SK-N-SH (cell line): ENCODE results near the gene LYRM4. TPM values are rescaled to one million over a fixed set of nuclear protein-coding genes. Genes with fewer than 3 reads are reported as not detected.

Source experiments
- CTCF ChIA-PET: fragments of 300-600, 350-600 bp; formaldehyde crosslinking; extraction: SDS; loops from one replicate; lab custom pipeline; 2021; lab: Yijun Ruan, JAX
- POLR2A ChIA-PET: fragments of 350-600 bp; sonication (Branson Sonifier 250); formaldehyde crosslinking; extraction: SDS; loops from one replicate; lab custom pipeline; 2020; ENCODE audit warnings: antibody characterized with exemption, inconsistent platforms; lab: Yijun Ruan, JAX
- DNase-seq: peaks from one replicate; pipeline ENCODE4 v3.0.0; 2012
- H2AFZ ChIP-seq: fragments of 200-600 bp; sonication (generic); 2 replicates; pipeline ENCODE4 v1.8.1; 2016; ENCODE audit warnings: antibody characterized with exemption, mild to moderate bottlenecking, low read depth
- H3F3A ChIP-seq: fragments of 200-600 bp; sonication (generic); replicated peaks from 2 replicates; pipeline ENCODE3; 2016; ENCODE audit warnings: antibody characterized with exemption, mild to moderate bottlenecking; ENCODE audit not compliant: insufficient read depth
- H3K27ac ChIP-seq, 2 experiments: fragments of 200-500 bp in 1 of 2; fragments of 200-600 bp in 1 of 2; sonication (Bioruptor generic) in 1 of 2; sonication (generic), shearing (Covaris generic) in 1 of 2; 2 replicates each; pipeline versions ENCODE4 v1.5.1 to v1.6.1; 2014 to 2016; ENCODE audit warnings: low read depth in 2 of 2, inconsistent platforms in 1 of 2, low read length in 1 of 2, mild to moderate bottlenecking in 1 of 2, mixed read lengths in 1 of 2
- H3K27me3 ChIP-seq: fragments of 200-600 bp; sonication (generic), shearing (Covaris generic); 2 replicates; pipeline ENCODE4 v1.6.1; 2016; ENCODE audit warnings: mixed run types; ENCODE audit not compliant: insufficient read depth
- H3K36me3 ChIP-seq, 2 experiments: fragments of 200-500 bp in 1 of 2; fragments of 200-600 bp in 1 of 2; sonication (Bioruptor generic) in 1 of 2; sonication (generic) in 1 of 2; replicated peaks in 1 of 2; 2 replicates each; pipeline versions ENCODE3 to v1.5.1; 2014 to 2016; ENCODE audit warnings: low read length in 1 of 2, mild to moderate bottlenecking in 1 of 2; ENCODE audit not compliant: insufficient read depth in 2 of 2, control insufficient read depth in 1 of 2
- H3K4me1 ChIP-seq, 2 experiments: fragments of 200-500 bp in 1 of 2; fragments of 200-600 bp in 1 of 2; sonication (Bioruptor generic) in 1 of 2; sonication (generic), shearing (Covaris generic) in 1 of 2; 2 replicates each; pipeline versions ENCODE4 v1.5.1 to v1.6.1; 2014 to 2016; ENCODE audit warnings: low read depth in 1 of 2, low read length in 1 of 2, mixed run types in 1 of 2; ENCODE audit not compliant: insufficient read depth in 2 of 2, control insufficient read depth in 1 of 2
- H3K4me2 ChIP-seq: fragments of 200-600 bp; sonication (generic), shearing (Covaris generic); 2 replicates; pipeline ENCODE4 v1.6.1; 2017; ENCODE audit warnings: mixed run types
- H3K4me3 ChIP-seq, 2 experiments: fragments of 200-500 bp in 1 of 2; fragments of 200-600 bp in 1 of 2; sonication (Bioruptor generic) in 1 of 2; sonication (generic), shearing (Covaris generic) in 1 of 2; 2 replicates each; pipeline versions ENCODE4 v1.5.1 to v1.8.1; 2014 to 2016; ENCODE audit warnings: low read depth in 2 of 2, inconsistent platforms in 1 of 2, low read length in 1 of 2, mild to moderate bottlenecking in 1 of 2, mixed read lengths in 1 of 2, moderate library complexity in 1 of 2
- H3K79me2 ChIP-seq: fragments of 200-600 bp; sonication (generic); 2 replicates; pipeline ENCODE4 v1.8.1; 2017; ENCODE audit warnings: mild to moderate bottlenecking; ENCODE audit not compliant: insufficient read depth
- H3K9ac ChIP-seq: fragments of 200-600 bp; sonication (generic); 2 replicates; pipeline ENCODE4 v1.6.1; 2017; ENCODE audit warnings: mixed run types
- H3K9me2 ChIP-seq: fragments of 200-600 bp; sonication (generic); 2 replicates; pipeline ENCODE4 v1.6.1; 2017; ENCODE audit warnings: mixed run types
- H3K9me3 ChIP-seq: fragments of 200-600 bp; sonication (generic); 2 replicates; pipeline ENCODE4 v1.6.1; 2017; ENCODE audit warnings: mixed run types, mild to moderate bottlenecking, moderate library complexity
- H4K20me1 ChIP-seq: fragments of 200-600 bp; sonication (generic); 2 replicates; pipeline ENCODE4 v1.6.1; 2017; ENCODE audit warnings: mild to moderate bottlenecking, mixed run types; ENCODE audit not compliant: insufficient read depth
- EP300 ChIP-seq, 2 experiments: IDR thresholded peaks; 2 replicates each; pipeline versions ENCODE4 v1.4.0 to v1.6.1; 2012; ENCODE audit warnings: borderline replicate concordance in 1 of 2, low read depth in 1 of 2, low read length in 1 of 2
- FOXM1 ChIP-seq: IDR thresholded peaks from 2 replicates; pipeline ENCODE4 v1.4.0; 2012; ENCODE audit warnings: low read depth, mild to moderate bottlenecking
- GABPA ChIP-seq: IDR thresholded peaks from 2 replicates; pipeline ENCODE4 v1.4.0; 2012; ENCODE audit warnings: low read depth, mild to moderate bottlenecking
- GATA2 ChIP-seq: sonication (generic); formaldehyde crosslinking; IDR thresholded peaks from 2 replicates; pipeline ENCODE4 v1.5.0; 2020; ENCODE audit warnings: mild to moderate bottlenecking, missing genetic modification reagents
- MEF2A ChIP-seq: IDR thresholded peaks from 2 replicates; pipeline ENCODE4 v1.4.0; 2012; ENCODE audit warnings: low read depth, borderline replicate concordance
- MXI1 ChIP-seq: IDR thresholded peaks from 2 replicates; pipeline ENCODE4 v1.6.1; 2012; ENCODE audit warnings: mild to moderate bottlenecking, low read depth, low read length, improper control_type of control experiment
- RXRA ChIP-seq: IDR thresholded peaks from 2 replicates; pipeline ENCODE4 v1.4.0; 2012; ENCODE audit warnings: low read depth, mild to moderate bottlenecking, borderline replicate concordance
- SIN3A ChIP-seq: IDR thresholded peaks from 2 replicates; pipeline ENCODE4 v1.6.1; 2012; ENCODE audit warnings: low read depth, mild to moderate bottlenecking, low read length, moderate library complexity, borderline replicate concordance
- TCF12 ChIP-seq: IDR thresholded peaks from 2 replicates; pipeline ENCODE4 v1.4.0; 2012
- YY1 ChIP-seq: IDR thresholded peaks from 2 replicates; pipeline ENCODE4 v1.4.0; 2012; ENCODE audit warnings: low read depth, mild to moderate bottlenecking
- WGBS: methylation state at CpG from one replicate; pipeline ENCODE4 v1.1.6; 2017; ENCODE audit warnings: low lambda C conversion rate; 5-methylcytosine and 5-hydroxymethylcytosine counted together
- polyA plus RNA-seq, 3 experiments: library from polyadenylated mRNA; depleted of rRNA; stranded (reverse); fragments of >200 nt; gene quantifications; 2 replicates each; pipeline ENCODE4 v1.2.3, GENCODE V29; 2012
- TF ChIP-seq, protein P1 (sequence below): IDR thresholded peaks from 2 replicates; pipeline ENCODE4 v1.4.0; 2012; ENCODE audit warnings: low read depth, borderline replicate concordance
- TF ChIP-seq, protein P2 (sequence below): IDR thresholded peaks from 2 replicates; pipeline ENCODE4; 2012
- TF ChIP-seq, protein P3 (sequence below): IDR thresholded peaks from 2 replicates; pipeline ENCODE4 v1.6.1; 2012; ENCODE audit warnings: mild to moderate bottlenecking, low read depth, low read length, moderate library complexity
- TF ChIP-seq, protein P4 (sequence below): fragments of 200-600 bp; sonication (generic); IDR thresholded peaks from 2 replicates; pipeline ENCODE4 v1.6.1; 2017; ENCODE audit warnings: antibody characterized with exemption, mild to moderate bottlenecking, moderate library complexity

Gene LYRM4
- polyA plus RNA-seq, 1 of the 3 experiments (the other 2 are of a cell fraction) = 37.2 TPM

DNA sequence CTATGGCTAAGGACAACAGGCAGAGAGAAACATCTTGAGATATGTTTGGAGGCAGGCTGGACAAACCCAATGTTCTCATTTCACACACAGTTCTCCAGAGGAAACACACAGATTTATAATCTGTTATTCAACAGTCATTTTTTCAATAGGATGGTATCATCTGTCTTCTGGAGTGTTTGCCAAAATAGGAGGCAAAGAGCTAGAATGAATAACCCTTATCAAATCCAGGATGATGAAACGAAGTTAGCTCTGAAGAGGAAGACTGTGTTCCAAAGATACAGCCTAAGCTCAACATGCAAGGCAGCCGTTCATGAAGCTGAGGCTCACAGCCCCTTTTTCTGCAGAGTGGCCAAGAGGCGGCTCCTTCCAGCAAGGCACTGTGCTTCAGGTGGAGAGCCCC is 104.8 kb downstream of the LYRM4 start:
- Histone ChIP-seq H3K4me3 (no peak overlapping the region), H3K27me3 (no peaks in the 10 kb centered on the region), H3K4me1 (peaks cover 14% of the 10 kb centered on the region in 2 experiments), H4K20me1 (no peaks in the 10 kb centered on the region), H2AFZ (no peak overlapping the region), H3K4me2 (no peak overlapping the region), H3F3A (peaks cover 17% of the 10 kb centered on the region), H3K9me2 (no peaks in the 10 kb centered on the region), H3K9ac (no peak overlapping the region), H3K79me2 (no peaks in the 10 kb centered on the region), H3K27ac (no peak overlapping the region), H3K36me3 (no peaks in the 10 kb centered on the region), H3K9me3 (no peaks in the 10 kb centered on the region)
- POLR2A ChIA-PET = no interaction called here
- 85% methylated on average over 3 of the region's 3 CpGs for WGBS
- CTCF ChIA-PET = interaction anchor here (0.6 to 1.7 kb wide), 3 partner anchors 10 to 29 kb away, joined by 3 to 6 read pairs (median 4); no protein-coding TSS in a partner anchor
- no peak for TF ChIP-seq FOXM1
- no peak for TF ChIP-seq TCF12
- TF ChIP-seq MEF2A = no peak
- TF ChIP-seq RXRA = no peak
- TF ChIP-seq, protein P1, sequence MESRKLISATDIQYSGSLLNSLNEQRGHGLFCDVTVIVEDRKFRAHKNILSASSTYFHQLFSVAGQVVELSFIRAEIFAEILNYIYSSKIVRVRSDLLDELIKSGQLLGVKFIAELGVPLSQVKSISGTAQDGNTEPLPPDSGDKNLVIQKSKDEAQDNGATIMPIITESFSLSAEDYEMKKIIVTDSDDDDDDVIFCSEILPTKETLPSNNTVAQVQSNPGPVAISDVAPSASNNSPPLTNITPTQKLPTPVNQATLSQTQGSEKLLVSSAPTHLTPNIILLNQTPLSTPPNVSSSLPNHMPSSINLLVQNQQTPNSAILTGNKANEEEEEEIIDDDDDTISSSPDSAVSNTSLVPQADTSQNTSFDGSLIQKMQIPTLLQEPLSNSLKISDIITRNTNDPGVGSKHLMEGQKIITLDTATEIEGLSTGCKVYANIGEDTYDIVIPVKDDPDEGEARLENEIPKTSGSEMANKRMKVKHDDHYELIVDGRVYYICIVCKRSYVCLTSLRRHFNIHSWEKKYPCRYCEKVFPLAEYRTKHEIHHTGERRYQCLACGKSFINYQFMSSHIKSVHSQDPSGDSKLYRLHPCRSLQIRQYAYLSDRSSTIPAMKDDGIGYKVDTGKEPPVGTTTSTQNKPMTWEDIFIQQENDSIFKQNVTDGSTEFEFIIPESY = no peak
- TF ChIP-seq, protein P2, sequence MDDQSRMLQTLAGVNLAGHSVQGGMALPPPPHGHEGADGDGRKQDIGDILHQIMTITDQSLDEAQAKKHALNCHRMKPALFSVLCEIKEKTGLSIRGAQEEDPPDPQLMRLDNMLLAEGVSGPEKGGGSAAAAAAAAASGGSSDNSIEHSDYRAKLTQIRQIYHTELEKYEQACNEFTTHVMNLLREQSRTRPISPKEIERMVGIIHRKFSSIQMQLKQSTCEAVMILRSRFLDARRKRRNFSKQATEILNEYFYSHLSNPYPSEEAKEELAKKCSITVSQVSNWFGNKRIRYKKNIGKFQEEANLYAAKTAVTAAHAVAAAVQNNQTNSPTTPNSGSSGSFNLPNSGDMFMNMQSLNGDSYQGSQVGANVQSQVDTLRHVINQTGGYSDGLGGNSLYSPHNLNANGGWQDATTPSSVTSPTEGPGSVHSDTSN = no peak
- no peak for TF ChIP-seq SIN3A
- no peak for TF ChIP-seq YY1
- no peak for TF ChIP-seq MXI1
- no peak for TF ChIP-seq EP300 (IDR thresholded peaks at IDR 0.05; ENCODE audit: borderline replicate concordance in 1 of 2, low read depth in 1 of 2, low read length in 1 of 2)
- TF ChIP-seq, protein P3, sequence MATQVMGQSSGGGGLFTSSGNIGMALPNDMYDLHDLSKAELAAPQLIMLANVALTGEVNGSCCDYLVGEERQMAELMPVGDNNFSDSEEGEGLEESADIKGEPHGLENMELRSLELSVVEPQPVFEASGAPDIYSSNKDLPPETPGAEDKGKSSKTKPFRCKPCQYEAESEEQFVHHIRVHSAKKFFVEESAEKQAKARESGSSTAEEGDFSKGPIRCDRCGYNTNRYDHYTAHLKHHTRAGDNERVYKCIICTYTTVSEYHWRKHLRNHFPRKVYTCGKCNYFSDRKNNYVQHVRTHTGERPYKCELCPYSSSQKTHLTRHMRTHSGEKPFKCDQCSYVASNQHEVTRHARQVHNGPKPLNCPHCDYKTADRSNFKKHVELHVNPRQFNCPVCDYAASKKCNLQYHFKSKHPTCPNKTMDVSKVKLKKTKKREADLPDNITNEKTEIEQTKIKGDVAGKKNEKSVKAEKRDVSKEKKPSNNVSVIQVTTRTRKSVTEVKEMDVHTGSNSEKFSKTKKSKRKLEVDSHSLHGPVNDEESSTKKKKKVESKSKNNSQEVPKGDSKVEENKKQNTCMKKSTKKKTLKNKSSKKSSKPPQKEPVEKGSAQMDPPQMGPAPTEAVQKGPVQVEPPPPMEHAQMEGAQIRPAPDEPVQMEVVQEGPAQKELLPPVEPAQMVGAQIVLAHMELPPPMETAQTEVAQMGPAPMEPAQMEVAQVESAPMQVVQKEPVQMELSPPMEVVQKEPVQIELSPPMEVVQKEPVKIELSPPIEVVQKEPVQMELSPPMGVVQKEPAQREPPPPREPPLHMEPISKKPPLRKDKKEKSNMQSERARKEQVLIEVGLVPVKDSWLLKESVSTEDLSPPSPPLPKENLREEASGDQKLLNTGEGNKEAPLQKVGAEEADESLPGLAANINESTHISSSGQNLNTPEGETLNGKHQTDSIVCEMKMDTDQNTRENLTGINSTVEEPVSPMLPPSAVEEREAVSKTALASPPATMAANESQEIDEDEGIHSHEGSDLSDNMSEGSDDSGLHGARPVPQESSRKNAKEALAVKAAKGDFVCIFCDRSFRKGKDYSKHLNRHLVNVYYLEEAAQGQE = no peak
- TF ChIP-seq GATA2 (CRISPR knock-in tag) = no peak
- no peak for TF ChIP-seq GABPA
- TF ChIP-seq, protein P4, sequence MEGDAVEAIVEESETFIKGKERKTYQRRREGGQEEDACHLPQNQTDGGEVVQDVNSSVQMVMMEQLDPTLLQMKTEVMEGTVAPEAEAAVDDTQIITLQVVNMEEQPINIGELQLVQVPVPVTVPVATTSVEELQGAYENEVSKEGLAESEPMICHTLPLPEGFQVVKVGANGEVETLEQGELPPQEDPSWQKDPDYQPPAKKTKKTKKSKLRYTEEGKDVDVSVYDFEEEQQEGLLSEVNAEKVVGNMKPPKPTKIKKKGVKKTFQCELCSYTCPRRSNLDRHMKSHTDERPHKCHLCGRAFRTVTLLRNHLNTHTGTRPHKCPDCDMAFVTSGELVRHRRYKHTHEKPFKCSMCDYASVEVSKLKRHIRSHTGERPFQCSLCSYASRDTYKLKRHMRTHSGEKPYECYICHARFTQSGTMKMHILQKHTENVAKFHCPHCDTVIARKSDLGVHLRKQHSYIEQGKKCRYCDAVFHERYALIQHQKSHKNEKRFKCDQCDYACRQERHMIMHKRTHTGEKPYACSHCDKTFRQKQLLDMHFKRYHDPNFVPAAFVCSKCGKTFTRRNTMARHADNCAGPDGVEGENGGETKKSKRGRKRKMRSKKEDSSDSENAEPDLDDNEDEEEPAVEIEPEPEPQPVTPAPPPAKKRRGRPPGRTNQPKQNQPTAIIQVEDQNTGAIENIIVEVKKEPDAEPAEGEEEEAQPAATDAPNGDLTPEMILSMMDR = no peak
- no peak for DNase-seq
